GM19240 (cell line): ENCODE measurements around the gene KDM5B.
"Not testable (repeated sequence)": the region's sequence is repeated elsewhere in the genome, so short reads cannot be mapped to it uniquely, and the experiment has no call there.

ENCODE experiments used
- DNase-seq: peaks from one replicate; pipeline ENCODE4 v3.0.0; 2011; ENCODE audit warnings: low spot score; ENCODE audit not compliant: insufficient read length

Gene KDM5B

GRCh38 chr1:202812176-202813026, 4.2 kb upstream of the KDM5B start:
- DNase-seq, result no peak

DNA sequence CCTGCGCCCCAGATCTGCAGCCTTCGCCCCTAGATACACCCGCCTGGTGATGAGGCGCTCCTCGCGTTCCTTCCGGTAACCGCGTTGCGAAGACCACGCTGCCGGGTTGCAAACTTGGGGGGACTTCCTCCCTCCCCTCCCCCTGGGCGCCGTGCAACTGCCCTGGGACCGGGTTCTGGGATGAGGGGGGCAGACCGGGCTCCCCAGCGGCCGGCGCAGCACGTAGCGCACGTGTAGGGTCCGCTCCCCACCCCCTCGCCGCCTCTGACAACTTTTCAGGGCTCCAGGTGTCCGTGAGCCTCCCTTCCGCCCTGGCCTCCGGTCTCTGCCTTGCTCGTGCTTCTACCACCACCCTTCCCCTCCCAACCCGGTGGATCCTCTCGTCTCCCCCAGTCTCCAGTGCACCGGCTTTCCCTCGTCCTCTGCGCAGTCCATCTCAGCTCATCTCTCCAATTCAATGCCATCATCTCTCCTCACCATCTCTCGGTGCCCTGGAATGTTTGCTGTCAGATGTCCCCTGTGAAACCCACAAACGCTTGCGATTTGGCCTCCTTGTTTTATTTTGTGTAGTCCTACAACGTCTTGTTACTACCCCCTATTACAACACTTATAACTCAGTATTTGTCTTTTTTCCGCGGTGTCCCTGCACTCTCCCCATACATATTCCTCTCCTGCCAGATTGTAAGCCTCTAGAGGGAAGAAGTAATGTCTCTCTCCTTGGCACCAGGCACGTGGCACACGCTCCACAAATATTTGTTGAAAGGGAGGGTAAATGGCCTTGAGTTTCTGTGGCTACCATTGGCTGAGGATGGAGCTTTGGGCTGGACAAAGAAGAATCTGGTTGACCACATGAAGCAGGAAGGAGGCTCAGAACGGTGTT, 3.3 kb upstream of the KDM5B start:
- no peak for DNase-seq

DNA sequence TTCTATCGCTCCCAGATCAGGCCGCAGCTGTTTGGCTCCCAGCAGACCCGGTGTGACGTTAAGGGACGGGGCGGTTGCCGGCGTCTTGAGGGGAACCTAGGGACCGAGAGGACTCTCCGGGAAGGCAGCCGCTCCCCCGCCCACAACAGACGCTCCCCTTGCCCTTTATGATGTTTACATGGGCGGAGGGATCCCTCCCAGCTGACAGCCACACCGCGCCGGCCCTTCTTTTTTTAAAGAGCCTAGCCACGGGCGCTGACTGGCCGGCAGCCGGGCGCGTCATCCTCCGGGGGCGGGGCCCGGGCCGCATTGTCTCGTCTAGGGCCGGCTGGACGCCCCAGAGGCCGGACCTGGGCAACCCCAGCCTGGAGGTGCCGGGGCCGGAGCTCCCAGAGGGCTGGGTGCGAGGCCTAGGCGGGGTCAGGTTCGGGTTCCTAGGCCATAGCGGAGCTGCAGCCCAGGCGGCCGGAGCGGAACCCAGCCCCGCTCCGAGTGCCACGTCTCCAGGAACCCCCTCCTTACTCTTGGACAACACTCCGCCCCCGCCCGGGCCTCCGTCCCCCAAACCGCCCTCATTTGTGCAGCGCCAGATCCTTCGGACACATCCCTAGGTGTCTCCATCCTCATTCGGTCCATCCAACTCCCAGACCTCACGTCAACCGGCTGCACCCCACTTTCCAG, 2.5 kb upstream of the KDM5B start, which contains the start of gene PCAT6:
Gene PCAT6 (plus strand): TSS at position 340 of the 681 bp plus-strand sequence.
- DNase-seq, result peak; percentile 93

DNA sequence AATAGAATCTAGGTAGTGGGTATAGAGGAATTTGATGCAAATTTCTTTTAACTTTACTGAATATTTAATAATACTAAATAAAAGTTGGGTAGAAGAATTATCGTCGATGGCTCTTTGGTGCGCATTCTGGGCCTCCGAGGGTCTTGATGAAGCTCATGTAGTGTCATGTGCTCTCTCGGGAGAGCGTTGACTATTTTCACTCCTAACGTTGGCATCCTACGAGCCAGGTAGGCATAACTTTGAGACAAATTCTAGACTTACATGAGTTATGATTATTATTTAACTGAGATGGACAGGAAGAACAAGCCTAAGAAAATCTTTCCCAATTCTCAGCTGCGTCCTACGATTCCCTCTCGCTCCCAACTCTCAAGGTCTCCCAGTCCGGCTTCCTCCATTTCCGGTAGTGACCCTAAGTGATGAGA, 2.0 kb upstream of the KDM5B start:
- DNase-seq, result no peak

GRCh38 chr1:202809597-202810159, 1.5 kb upstream of the KDM5B start:
- no peak for DNase-seq

- DNase-seq, result no peak
Observed at GRCh38 chr1:202807451-202807925, 733 bp downstream of the KDM5B start.

- DNase-seq, result no peak
Observed at GRCh38 chr1:202806845-202807450, 1.3 kb downstream of the KDM5B start.

GRCh38 chr1:202805886-202806844, 2.1 kb downstream of the KDM5B start:
- no peak for DNase-seq

DNA sequence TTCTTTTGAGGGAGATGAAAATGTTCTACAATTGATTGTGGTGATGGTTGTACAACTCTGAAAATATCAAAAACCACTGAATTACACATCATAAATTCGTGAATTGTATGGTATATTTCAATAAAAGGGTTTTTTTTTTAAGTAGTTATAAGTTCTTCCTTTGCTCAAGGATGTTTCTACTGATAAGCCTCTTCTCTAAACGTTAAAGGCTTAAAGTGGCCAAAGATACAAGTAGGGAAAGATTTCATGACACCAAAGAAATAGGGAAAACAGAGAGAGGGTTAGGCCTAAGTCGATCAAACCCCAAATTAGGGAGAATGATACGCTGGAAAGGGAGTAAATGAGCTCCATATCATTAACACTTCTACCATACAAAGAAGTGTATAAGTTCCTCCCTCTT, 4.1 kb downstream of the KDM5B start:
- no peak for DNase-seq

GRCh38 chr1:202802998-202803932, 5.0 kb downstream of the KDM5B start:
- DNase-seq, result no peak

DNA sequence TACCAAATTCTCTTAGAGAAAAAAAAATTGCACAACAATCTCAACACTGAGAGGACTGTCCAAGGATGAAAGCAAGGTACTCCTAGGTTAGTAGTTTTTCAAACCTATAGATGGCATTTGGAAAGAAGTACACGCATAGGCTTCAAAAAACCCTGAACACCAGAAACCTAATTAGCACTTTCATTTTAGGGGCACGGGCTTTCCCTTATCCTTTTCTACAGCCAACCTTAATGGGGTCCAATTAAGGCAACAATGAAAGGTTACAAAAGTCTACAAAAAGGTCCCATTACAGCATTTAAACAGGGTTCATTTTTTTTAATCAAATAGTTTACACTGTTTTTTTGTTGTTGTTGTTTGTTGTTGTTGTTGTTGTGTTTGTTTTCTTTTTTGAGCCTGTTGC, 6.2 kb downstream of the KDM5B start:
- DNase-seq, result no peak

DNA sequence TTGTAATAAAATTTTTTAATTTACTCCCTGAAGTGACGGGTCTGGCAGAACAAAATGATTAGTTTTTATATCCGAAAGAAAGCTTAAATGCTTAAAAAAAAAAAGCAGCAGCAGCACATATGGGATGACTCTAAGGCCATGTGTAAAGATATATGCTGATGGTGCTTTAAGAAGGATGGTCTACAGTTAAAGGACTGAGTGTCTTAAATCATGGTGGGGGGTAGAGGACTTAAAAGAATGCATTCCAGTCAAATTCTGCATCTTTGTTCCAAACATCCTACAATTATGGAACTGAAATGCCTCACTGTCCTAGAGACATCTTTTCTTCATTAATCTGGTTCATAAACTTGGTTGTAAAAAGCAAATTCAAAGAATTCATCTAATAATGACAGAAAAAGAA, 7.0 kb downstream of the KDM5B start:
- DNase-seq, result no peak

- no peak for DNase-seq
Observed at GRCh38 chr1:202800742-202801141, 7.5 kb downstream of the KDM5B start.

DNA sequence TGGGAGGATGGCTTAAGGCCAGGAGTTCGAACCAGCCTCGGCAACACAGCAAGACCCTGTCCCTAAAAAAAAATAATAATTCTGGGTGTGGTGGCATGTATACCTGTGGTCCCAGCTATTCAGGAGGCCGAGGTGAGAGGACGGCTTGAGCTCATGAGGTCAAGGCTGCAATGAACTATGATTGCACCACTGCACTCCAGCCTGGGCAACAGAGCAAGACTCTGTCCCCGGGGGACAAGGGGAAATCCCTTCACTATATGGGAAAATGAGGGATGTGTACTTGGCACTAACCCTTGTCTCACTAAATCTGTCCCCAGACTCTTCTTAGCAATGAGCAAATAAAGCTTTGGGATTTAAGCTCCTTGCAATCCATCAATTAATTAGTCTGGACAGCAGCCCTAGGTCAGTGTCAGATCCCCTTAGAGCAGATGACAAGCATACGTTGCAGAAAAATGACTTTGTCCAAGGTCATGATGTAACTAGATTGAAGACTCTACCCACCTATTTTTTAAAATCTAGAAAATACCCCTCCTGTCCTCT, 9.4 kb downstream of the KDM5B start:
- DNase-seq, result no peak

GRCh38 chr1:202798260-202798659, 10.0 kb downstream of the KDM5B start:
- no peak for DNase-seq

GRCh38 chr1:202796670-202797069, 11.6 kb downstream of the KDM5B start:
- DNase-seq, result no peak

DNA sequence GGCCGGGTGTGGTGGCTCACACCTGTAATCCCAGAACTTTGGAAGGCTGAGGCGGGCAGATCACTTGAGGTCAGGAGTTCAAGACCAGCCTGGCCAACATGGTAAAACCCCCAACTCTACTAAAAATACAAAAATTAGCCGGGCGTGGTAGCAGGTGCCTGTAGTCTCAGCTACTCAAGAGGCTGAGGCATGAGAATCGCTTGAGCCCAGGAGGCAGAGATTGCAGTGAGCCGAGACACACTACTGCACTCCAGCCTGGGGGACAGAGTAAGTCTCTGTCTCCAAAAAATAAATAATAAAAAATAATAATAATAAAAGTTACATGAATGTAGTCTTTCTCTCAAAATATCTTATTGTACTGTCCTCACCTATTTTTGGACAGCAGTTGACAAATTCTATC, 13.3 kb downstream of the KDM5B start:
- DNase-seq, result not testable (repeated sequence)

DNA sequence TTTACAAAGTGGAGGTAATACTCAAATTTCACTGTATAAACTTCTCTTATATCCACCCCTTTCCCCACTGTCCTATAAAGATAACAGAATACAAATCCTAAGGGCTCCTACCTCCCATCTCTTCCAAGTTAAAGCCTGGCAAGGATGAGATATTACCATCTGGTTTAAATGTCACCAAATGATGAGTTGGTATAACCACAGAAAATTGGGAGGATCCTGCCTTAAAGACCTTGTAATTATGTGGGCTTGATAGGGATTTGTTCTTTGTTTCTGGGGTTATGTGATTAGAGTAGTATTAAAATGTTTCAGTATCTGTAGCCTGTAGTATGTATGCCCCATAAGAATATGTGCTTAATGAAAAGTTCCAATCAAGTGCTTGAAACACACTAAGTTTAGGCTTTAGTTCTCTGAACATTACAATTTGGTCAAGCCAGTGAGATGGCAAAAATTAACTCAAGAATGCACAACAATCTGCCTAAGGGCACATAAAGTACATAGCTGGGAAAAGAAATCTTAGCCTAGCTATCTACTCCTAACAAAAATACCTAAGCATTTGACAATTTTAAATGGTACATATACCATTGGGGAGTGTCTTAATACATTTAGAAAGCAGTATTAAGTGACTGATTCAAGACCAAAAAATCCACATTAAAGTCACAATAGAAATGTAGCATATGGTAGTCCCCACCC, 14.0 kb downstream of the KDM5B start:
- no peak for DNase-seq
